PFSK-1 (cell line): ENCODE results near the gene SPEG.

Experiments
- POLR2AphosphoS5 ChIP-seq: IDR thresholded peaks from 2 replicates; pipeline ENCODE4 v1.6.1; 2012; ENCODE audit warnings: low read depth, mild to moderate bottlenecking, control low read depth, low read length, moderate library complexity
- REST ChIP-seq, 2 experiments: IDR thresholded peaks; 2 replicates each; pipeline versions ENCODE4 v1.6.1 to v1.8.0; 2011 to 2012; ENCODE audit warnings: low read depth in 2 of 2, low read length in 2 of 2, control low read depth in 1 of 2, inconsistent platforms in 1 of 2, mild to moderate bottlenecking in 1 of 2, moderate library complexity in 1 of 2; ENCODE audit not compliant: insufficient read depth in 1 of 2
- SIN3A ChIP-seq: IDR thresholded peaks from 2 replicates; pipeline ENCODE4 v1.6.1; 2012; ENCODE audit warnings: mild to moderate bottlenecking, low read length, moderate library complexity, borderline replicate concordance; ENCODE audit not compliant: insufficient read depth
- TAF1 ChIP-seq: IDR thresholded peaks from 2 replicates; pipeline ENCODE4 v1.6.1; 2012; ENCODE audit warnings: low read length, control low read depth, borderline replicate concordance; ENCODE audit not compliant: insufficient read depth

GRCh38 chr2:219513787-219514186 lies 79.1 kb downstream of the SPEG start:
- TF ChIP-seq TAF1 (no peak), REST (IDR thresholded peaks at IDR 0.05; ENCODE audit: insufficient read depth in 1 of 2, low read depth in 2 of 2, low read length in 2 of 2) (no peak), POLR2AphosphoS5 (no peak), SIN3A (no peak)
